ENCODE results near the gene SENP5. TPM values are rescaled to one million over a fixed set of nuclear protein-coding genes. Genes with fewer than 3 reads are reported as not detected.
"Not testable (repeated sequence)": the region's sequence is repeated elsewhere in the genome, so short reads cannot be mapped to it uniquely, and the experiment has no call there.

Gene SENP5
- total RNA-seq, 1 donor from 2014 or later: 44.8 TPM

DNA sequence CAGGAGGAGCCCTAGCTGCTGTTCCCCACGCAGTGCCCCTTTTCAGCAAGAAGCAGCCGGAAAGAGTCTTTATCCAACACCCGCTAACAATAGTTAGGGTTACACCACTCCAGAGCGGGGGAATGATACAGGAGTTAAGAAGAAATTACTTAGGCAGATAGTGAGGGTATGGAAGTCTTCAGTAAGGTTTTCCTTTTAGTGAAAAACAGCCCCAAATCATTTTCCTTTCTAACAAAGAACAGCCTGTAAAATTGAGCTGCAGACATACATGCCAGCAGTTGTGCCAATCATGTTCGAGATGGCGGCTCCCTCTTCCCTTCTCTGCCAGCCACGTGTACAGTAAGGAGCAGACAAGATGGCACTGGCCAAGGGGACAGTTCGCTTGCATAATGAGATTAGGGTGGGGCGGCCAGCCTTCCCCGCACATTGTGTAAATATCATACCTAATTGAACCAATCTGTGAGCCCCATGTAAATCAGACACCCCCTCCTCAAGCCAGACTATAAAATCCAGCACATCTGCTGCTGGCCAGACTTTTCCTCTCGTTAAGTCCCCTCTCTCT, 18.5 kb upstream of the SENP5 start:
- H3K9ac ChIP-seq (ENCODE audit: low read length): no peak overlapping the region
- Mint-ChIP-seq H3K36me3 (ENCODE audit: low read depth, unreplicated experiment) (no peaks in the 10 kb centered on the region), H3K27me3 (ENCODE audit: low read depth, unreplicated experiment) (no peaks in the 10 kb centered on the region), H3K4me3 (ENCODE audit: unreplicated experiment) (no peak overlapping the region), H3K9me3 (ENCODE audit: unreplicated experiment) (peaks cover 5% of the 10 kb centered on the region), H3K4me1 (ENCODE audit: low read depth, unreplicated experiment) (no peaks in the 10 kb centered on the region), H3K27ac (ENCODE audit: unreplicated experiment) (no peak overlapping the region)
- no peak for FAIRE-seq
- no peaks in the 10 kb centered on the region for H3K4me1 ChIP-seq (ENCODE audit: insufficient read depth, low read length)
- TF ChIP-seq EZH2 (IDR thresholded peaks at IDR 0.05; ENCODE audit: insufficient read depth, low read length): no peak
- TF ChIP-seq, protein P1, sequence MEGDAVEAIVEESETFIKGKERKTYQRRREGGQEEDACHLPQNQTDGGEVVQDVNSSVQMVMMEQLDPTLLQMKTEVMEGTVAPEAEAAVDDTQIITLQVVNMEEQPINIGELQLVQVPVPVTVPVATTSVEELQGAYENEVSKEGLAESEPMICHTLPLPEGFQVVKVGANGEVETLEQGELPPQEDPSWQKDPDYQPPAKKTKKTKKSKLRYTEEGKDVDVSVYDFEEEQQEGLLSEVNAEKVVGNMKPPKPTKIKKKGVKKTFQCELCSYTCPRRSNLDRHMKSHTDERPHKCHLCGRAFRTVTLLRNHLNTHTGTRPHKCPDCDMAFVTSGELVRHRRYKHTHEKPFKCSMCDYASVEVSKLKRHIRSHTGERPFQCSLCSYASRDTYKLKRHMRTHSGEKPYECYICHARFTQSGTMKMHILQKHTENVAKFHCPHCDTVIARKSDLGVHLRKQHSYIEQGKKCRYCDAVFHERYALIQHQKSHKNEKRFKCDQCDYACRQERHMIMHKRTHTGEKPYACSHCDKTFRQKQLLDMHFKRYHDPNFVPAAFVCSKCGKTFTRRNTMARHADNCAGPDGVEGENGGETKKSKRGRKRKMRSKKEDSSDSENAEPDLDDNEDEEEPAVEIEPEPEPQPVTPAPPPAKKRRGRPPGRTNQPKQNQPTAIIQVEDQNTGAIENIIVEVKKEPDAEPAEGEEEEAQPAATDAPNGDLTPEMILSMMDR (IDR thresholded peaks at IDR 0.05; ENCODE audit: insufficient read depth, low read depth, low read length): no peak
- H3K27me3 ChIP-seq (ENCODE audit: insufficient read depth, low read length): no peaks in the 10 kb centered on the region
- no peaks in the 10 kb centered on the region for H4K20me1 ChIP-seq (ENCODE audit: insufficient read depth, low read length)
- no peak for DNase-seq (ENCODE audit: low read depth)
- H3K27ac ChIP-seq (ENCODE audit: low read depth, low read length): no peak overlapping the region
- H2AFZ ChIP-seq (ENCODE audit: low read depth, low read length): no peak overlapping the region
- no peak overlapping the region for H3K4me3 ChIP-seq (ENCODE audit: insufficient read depth, low read depth, low read length)
- no peaks in the 10 kb centered on the region for H3K9me3 ChIP-seq (ENCODE audit: insufficient read depth, low read depth, low read length)
- no peaks in the 10 kb centered on the region for H3K79me2 ChIP-seq (ENCODE audit: insufficient read depth, low read length)
- H3K4me2 ChIP-seq (ENCODE audit: low read length): no peak overlapping the region
- H3K36me3 ChIP-seq (ENCODE audit: insufficient read depth, low read length): no peaks in the 10 kb centered on the region

DNA sequence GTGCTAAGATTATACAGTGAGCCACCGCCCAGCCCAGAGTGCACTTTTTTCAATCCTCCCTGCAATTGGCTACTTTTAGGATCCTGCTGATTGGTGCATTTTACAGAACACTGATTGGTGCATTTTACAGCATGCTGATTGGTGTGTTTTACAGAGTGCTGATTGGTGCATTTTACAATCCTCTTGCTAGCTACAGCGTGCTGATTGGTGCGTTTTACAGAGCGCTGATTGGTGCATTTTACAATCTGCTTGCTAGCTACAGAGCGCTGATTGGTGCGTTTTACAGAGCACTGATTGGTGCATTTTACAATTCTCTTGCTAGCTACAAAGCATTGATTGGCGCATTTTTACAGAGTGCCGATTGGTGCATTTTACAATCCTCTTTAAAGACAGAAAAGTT, 4.7 kb upstream of the SENP5 start:
- not testable (repeated sequence) for DNase-seq (ENCODE audit: low read depth); H3K79me2 ChIP-seq (ENCODE audit: insufficient read depth, low read length); H3K27ac Mint-ChIP-seq (ENCODE audit: unreplicated experiment); H3K4me1 Mint-ChIP-seq (ENCODE audit: low read depth, unreplicated experiment); H3K27me3 Mint-ChIP-seq (ENCODE audit: low read depth, unreplicated experiment); H3K4me1 ChIP-seq (ENCODE audit: insufficient read depth, low read length); H3K4me2 ChIP-seq (ENCODE audit: low read length); H3K27ac ChIP-seq (ENCODE audit: low read depth, low read length); H3K36me3 ChIP-seq (ENCODE audit: insufficient read depth, low read length); H3K4me3 Mint-ChIP-seq (ENCODE audit: unreplicated experiment); H3K9ac ChIP-seq (ENCODE audit: low read length); H3K36me3 Mint-ChIP-seq (ENCODE audit: low read depth, unreplicated experiment); H4K20me1 ChIP-seq (ENCODE audit: insufficient read depth, low read length); H3K4me3 ChIP-seq (ENCODE audit: insufficient read depth, low read depth, low read length); H3K9me3 Mint-ChIP-seq (ENCODE audit: unreplicated experiment); H2AFZ ChIP-seq (ENCODE audit: low read depth, low read length); H3K9me3 ChIP-seq (ENCODE audit: insufficient read depth, low read depth, low read length); H3K27me3 ChIP-seq (ENCODE audit: insufficient read depth, low read length); FAIRE-seq

DNA sequence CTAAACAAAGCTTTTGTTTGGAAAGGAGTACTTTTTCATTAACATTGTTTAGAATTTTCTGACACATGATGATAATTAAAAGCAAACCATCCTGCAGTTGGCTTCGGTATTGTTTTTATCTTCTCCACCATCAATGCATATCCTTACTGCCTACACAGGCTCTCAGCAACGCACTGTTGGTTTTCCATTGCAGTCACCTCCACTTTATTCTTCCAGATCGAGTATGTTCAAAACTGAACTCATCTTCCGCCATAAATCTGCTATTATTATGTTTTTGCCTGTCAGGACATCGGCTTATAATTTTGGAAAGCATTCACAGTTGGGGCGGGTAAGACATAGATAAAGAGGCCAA, 589 bp upstream of the SENP5 start:
- Histone ChIP-seq H3K4me3 (ENCODE audit: insufficient read depth, low read depth, low read length) (peak overlapping the region; percentile 91), H3K4me1 (ENCODE audit: insufficient read depth, low read length) (peaks cover 11% of the 10 kb centered on the region), H3K9me3 (ENCODE audit: insufficient read depth, low read depth, low read length) (no peaks in the 10 kb centered on the region), H3K27ac (ENCODE audit: low read depth, low read length) (peak overlapping the region; percentile 81), H3K36me3 (ENCODE audit: insufficient read depth, low read length) (no peaks in the 10 kb centered on the region), H3K4me2 (ENCODE audit: low read length) (peak overlapping the region; percentile 96), H2AFZ (ENCODE audit: low read depth, low read length) (peak overlapping the region; percentile 99), H3K79me2 (ENCODE audit: insufficient read depth, low read length) (peaks cover 44% of the 10 kb centered on the region), H3K9ac (ENCODE audit: low read length) (peak overlapping the region; percentile 98), H4K20me1 (ENCODE audit: insufficient read depth, low read length) (peaks cover 41% of the 10 kb centered on the region), H3K27me3 (ENCODE audit: insufficient read depth, low read length) (no peaks in the 10 kb centered on the region)
- Mint-ChIP-seq H3K4me1 (ENCODE audit: low read depth, unreplicated experiment) (peaks cover 7% of the 10 kb centered on the region), H3K4me3 (ENCODE audit: unreplicated experiment) (peak overlapping the region; percentile 86), H3K9me3 (ENCODE audit: unreplicated experiment) (peaks cover 9% of the 10 kb centered on the region), H3K27me3 (ENCODE audit: low read depth, unreplicated experiment) (no peaks in the 10 kb centered on the region), H3K36me3 (ENCODE audit: low read depth, unreplicated experiment) (no peaks in the 10 kb centered on the region), H3K27ac (ENCODE audit: unreplicated experiment) (peak overlapping the region; percentile 93)
- no peak for TF ChIP-seq EZH2 (IDR thresholded peaks at IDR 0.05; ENCODE audit: insufficient read depth, low read length)
- TF ChIP-seq, protein P1 (IDR thresholded peaks at IDR 0.05; ENCODE audit: insufficient read depth, low read depth, low read length): no peak
- no peak for FAIRE-seq
- DNase-seq (ENCODE audit: low read depth): no peak

Data from astrocyte (in vitro differentiated cells and primary cell).